Muscle layer of colon (tissue), 2 donors: Measurements from ENCODE around the gene CLOCK.
"Not testable (repeated sequence)": the region's sequence is repeated elsewhere in the genome, so short reads cannot be mapped to it uniquely, and the experiment has no call there.

Experiments used
- H3K27ac ChIP-seq: one replicate; pipeline ENCODE4 v1.7.0; 2013; ENCODE audit warnings: low read depth, mild to moderate bottlenecking, low read length, moderate library complexity
- H3K27me3 ChIP-seq, 2 donors: one replicate each; pipeline ENCODE4 v1.7.0; 2013; ENCODE audit warnings: low read length in 2 of 2, mild to moderate bottlenecking in 2 of 2; ENCODE audit not compliant: insufficient read depth in 2 of 2, control insufficient read depth in 1 of 2
- H3K36me3 ChIP-seq: one replicate; pipeline ENCODE4 v1.7.0; 2013; ENCODE audit warnings: mild to moderate bottlenecking, low read length; ENCODE audit not compliant: insufficient read depth
- H3K4me1 ChIP-seq: one replicate; pipeline ENCODE4 v1.7.0; 2013; ENCODE audit warnings: mild to moderate bottlenecking, low read length; ENCODE audit not compliant: insufficient read depth
- H3K4me3 ChIP-seq, 2 donors: one replicate each; pipeline ENCODE4 v1.7.0; 2013; ENCODE audit warnings: low read length in 2 of 2, low read depth in 1 of 2, mild to moderate bottlenecking in 1 of 2, moderate library complexity in 1 of 2
- H3K9ac ChIP-seq: one replicate; pipeline ENCODE4 v1.7.0; 2013; ENCODE audit warnings: low read length
- H3K9me3 ChIP-seq: one replicate; pipeline ENCODE4 v1.7.0; 2013; ENCODE audit warnings: mild to moderate bottlenecking, low read length
- donor health status: abdominal sarcoma.
- donor health status: Adenocarcinoma of cecum.

The CLOCK gene

GRCh38 chr4:55546756-55547465 is at the start of gene CLOCK:
Gene CLOCK (minus strand): TSS chr4:55546909. CDS start chr4:55482785, 64,124 bp downstream.
- no peaks in the 10 kb centered on the region for H3K9me3 ChIP-seq
- H3K4me3 ChIP-seq: peak within 1 kb of the TSS; percentile 87 to 96
- peaks cover 19% of the 10 kb centered on the region for H3K4me1 ChIP-seq
- no peaks in the 10 kb centered on the region for H3K36me3 ChIP-seq
- H3K27me3 ChIP-seq: no peaks in the 10 kb centered on the region
- H3K27ac ChIP-seq: peak within 1 kb of the TSS; percentile 99
- peak within 1 kb of the TSS; percentile 77 for H3K9ac ChIP-seq

- H3K9me3 ChIP-seq: no peaks in the 10 kb centered on the region
- no peaks in the 10 kb centered on the region for H3K4me1 ChIP-seq
- no peaks in the 10 kb centered on the region for H3K36me3 ChIP-seq
- H3K27ac ChIP-seq: no peak within 1 kb of the TSS
- H3K4me3 ChIP-seq: no peak within 1 kb of the TSS
- H3K9ac ChIP-seq: no peak within 1 kb of the TSS
- H3K27me3 ChIP-seq: no peaks in the 10 kb centered on the region
Measured at GRCh38 chr4:55592014-55592413, 45.3 kb upstream of the CLOCK start, which contains the start of gene PDCL2. Gene PDCL2 (minus strand): TSS chr4:55592245. CDS start chr4:55592109, 136 bp downstream.

- no peaks in the 10 kb centered on the region for H3K36me3 ChIP-seq
- no peaks in the 10 kb centered on the region for H3K4me1 ChIP-seq
- H3K9ac ChIP-seq: no peak overlapping the region
- H3K27ac ChIP-seq: no peak overlapping the region
- no peaks in the 10 kb centered on the region for H3K27me3 ChIP-seq
- no peak overlapping the region for H3K4me3 ChIP-seq
- peaks cover 4% of the 10 kb centered on the region for H3K9me3 ChIP-seq
Measured at GRCh38 chr4:55588160-55588559, 41.5 kb upstream of the CLOCK start.

DNA sequence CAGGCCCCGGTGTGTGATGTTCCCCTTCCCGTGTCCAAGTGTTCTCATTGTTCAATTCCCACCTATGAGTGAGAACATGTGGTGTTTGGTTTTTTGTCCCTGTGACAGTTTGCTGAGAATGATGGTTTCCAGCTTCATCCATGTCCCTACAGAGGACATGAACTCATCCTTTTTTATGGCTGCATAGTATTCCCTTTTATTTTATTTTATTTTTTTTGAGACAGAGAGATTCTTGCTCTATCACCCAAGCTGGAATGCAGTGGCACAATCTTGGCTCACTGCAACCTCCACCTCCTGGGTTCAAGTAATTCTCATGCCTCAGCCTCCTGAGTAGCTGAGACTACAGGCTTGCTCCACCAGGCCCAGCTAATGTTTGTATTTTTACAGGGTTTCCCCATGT is 36.1 kb upstream of the CLOCK start:
- not testable (repeated sequence) for H3K4me1 ChIP-seq, H3K9me3 ChIP-seq, H3K9ac ChIP-seq, H3K4me3 ChIP-seq, H3K36me3 ChIP-seq, H3K27me3 ChIP-seq, H3K27ac ChIP-seq

- no peaks in the 10 kb centered on the region for H3K36me3 ChIP-seq
- no peak overlapping the region for H3K4me3 ChIP-seq
Measured at GRCh38 chr4:55578341-55579010, 31.8 kb upstream of the CLOCK start.

DNA sequence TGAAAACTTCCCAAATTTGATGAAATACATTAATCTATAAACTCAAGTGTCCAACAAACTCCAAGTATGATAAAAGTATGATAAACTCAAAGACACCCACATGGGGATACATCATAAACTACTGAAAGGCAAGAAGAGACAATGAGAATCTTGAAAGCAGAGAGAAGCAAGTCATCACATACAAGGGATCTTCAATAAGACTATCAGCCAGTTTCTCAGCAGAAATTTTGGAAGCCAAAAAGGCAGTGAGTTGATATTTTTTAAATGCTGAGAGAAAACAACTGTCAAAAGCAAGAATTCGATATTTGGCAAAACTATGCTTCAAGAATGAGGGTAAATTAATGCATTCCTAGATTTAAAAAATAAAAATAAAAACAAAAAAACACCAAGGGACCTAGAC is 28.8 kb upstream of the CLOCK start:
- Histone ChIP-seq H3K4me1 (no peaks in the 10 kb centered on the region), H3K9ac (no peak overlapping the region), H3K36me3 (no peaks in the 10 kb centered on the region), H3K9me3 (peaks cover 4% of the 10 kb centered on the region), H3K27me3 (no peaks in the 10 kb centered on the region), H3K4me3 (no peak overlapping the region), H3K27ac (no peak overlapping the region)

More at GRCh38 chr4:55578341-55579010, 31.8 kb upstream of the CLOCK start:
- H3K4me1 ChIP-seq: no peaks in the 10 kb centered on the region
- H3K27ac ChIP-seq: no peak overlapping the region
- no peaks in the 10 kb centered on the region for H3K27me3 ChIP-seq
- peaks cover 10% of the 10 kb centered on the region for H3K9me3 ChIP-seq
- no peak overlapping the region for H3K9ac ChIP-seq

- Histone ChIP-seq H3K27ac (no peak overlapping the region), H3K4me1 (no peaks in the 10 kb centered on the region), H3K36me3 (no peaks in the 10 kb centered on the region), H3K9ac (no peak overlapping the region), H3K27me3 (no peaks in the 10 kb centered on the region), H3K9me3 (peaks cover 4% of the 10 kb centered on the region), H3K4me3 (no peak overlapping the region)
Measured at GRCh38 chr4:55574252-55574651, 27.5 kb upstream of the CLOCK start.

GRCh38 chr4:55571806-55572205 is 25.1 kb upstream of the CLOCK start:
- Histone ChIP-seq H3K36me3 (no peaks in the 10 kb centered on the region), H3K27me3 (no peaks in the 10 kb centered on the region)

DNA sequence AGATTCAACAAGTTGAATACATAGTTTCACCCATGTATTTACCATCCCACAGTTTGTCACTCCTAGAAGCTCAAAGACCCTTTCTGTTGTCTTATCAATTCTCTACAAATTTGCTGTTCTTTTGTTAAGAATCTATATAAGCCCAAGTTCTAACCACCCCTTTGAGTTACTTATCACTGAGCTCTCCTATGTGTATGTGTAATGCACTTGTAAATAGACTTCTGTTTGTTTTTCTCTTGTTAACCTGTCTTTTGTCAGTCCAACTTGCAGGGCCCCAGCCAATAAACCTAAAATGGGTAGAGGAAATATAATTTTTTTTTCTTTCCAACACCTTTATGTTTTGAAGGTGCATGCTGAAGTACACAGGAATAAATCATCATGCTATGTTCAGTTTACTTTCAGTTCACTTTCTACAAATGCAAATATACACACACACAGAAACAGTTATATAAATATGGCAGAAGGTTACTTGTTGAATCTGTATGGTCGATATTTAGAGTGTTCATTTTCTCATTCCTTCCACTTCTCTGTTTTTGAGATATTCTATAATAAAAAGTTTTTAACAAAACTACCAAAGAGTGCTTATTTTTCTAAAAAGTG is 22.3 kb upstream of the CLOCK start:
- Histone ChIP-seq H3K36me3 (no peaks in the 10 kb centered on the region), H3K4me1 (no peaks in the 10 kb centered on the region), H3K27ac (no peak overlapping the region), H3K9me3 (no peaks in the 10 kb centered on the region), H3K27me3 (no peaks in the 10 kb centered on the region), H3K9ac (no peak overlapping the region), H3K4me3 (no peak overlapping the region)

More at GRCh38 chr4:55571806-55572205, 25.1 kb upstream of the CLOCK start:
- H3K9me3 ChIP-seq: peaks cover 4% of the 10 kb centered on the region
- H3K4me1 ChIP-seq: no peaks in the 10 kb centered on the region
- no peak overlapping the region for H3K4me3 ChIP-seq
- no peak overlapping the region for H3K27ac ChIP-seq
- no peak overlapping the region for H3K9ac ChIP-seq

- Histone ChIP-seq H3K27me3 (no peaks in the 10 kb centered on the region), H3K36me3 (no peaks in the 10 kb centered on the region), H3K4me3 (no peak overlapping the region), H3K27ac (no peak overlapping the region), H3K9me3 (no peaks in the 10 kb centered on the region), H3K4me1 (no peaks in the 10 kb centered on the region), H3K9ac (no peak overlapping the region)
Measured at GRCh38 chr4:55561889-55562288, 15.2 kb upstream of the CLOCK start.

- no peak overlapping the region for H3K9ac ChIP-seq
- H3K9me3 ChIP-seq: no peaks in the 10 kb centered on the region
- H3K27me3 ChIP-seq: no peaks in the 10 kb centered on the region
- no peak overlapping the region for H3K4me3 ChIP-seq
- no peaks in the 10 kb centered on the region for H3K36me3 ChIP-seq
- no peak overlapping the region for H3K27ac ChIP-seq
- no peaks in the 10 kb centered on the region for H3K4me1 ChIP-seq
Measured at GRCh38 chr4:55560096-55560495, 13.4 kb upstream of the CLOCK start.
